ENCODE data around the gene MAP2K1. TPM values are rescaled to one million over a fixed set of nuclear protein-coding genes. Genes with fewer than 3 reads are reported as not detected.

Gene MAP2K1
- total and polyA plus RNA-seq, 2 of the 4 experiments (the other 2 are of a cell fraction): 34.7 to 37.8 TPM

Small RNA genes within 50 kb of the gene (microRNA-seq; reads per million reads assigned to microRNA genes)
- gene ATP5MFP6 (ENCODE audit: insufficient read depth, insufficient read length) (not detected), gene MIR4512 (ENCODE audit: insufficient read depth in 1 of 2, insufficient read length in 1 of 2, unreplicated experiment in 1 of 2) (0 reads per million in 2 experiments), gene RF00019 (ENCODE audit: insufficient read depth, insufficient read length) (not detected), gene RF01159 (ENCODE audit: insufficient read depth, insufficient read length) (not detected), gene SCARNA14 (ENCODE audit: insufficient read depth, insufficient read length) (3.1 reads per million), gene SNORD16 (ENCODE audit: insufficient read depth, insufficient read length) (not detected), gene SNORD18A (ENCODE audit: insufficient read depth, insufficient read length) (not detected), gene SNORD18B (ENCODE audit: insufficient read depth, insufficient read length) (not detected), gene SNORD18C (ENCODE audit: insufficient read depth, insufficient read length) (not detected)

Small RNA genes within 50 kb of the gene (small RNA-seq; reads per million reads assigned to genes)
- gene ATP5MFP6 (0 reads per million in 5 experiments), gene MIR4512 (0 to 0.49 (median 0) reads per million in 5 experiments), gene RF00019 (0 reads per million in 5 experiments), gene RF01159 (0 reads per million in 5 experiments), gene SCARNA14 (5.9 to 20.5 (median 11.1) reads per million in 5 experiments), gene SNORD16 (0 reads per million in 5 experiments), gene SNORD18A (0 reads per million in 5 experiments), gene SNORD18B (0 reads per million in 5 experiments), gene SNORD18C (0 reads per million in 5 experiments)

Other genes with a start within 250 kb of the MAP2K1 start
- gene MEGF11, start 133.2 kb upstream of the MAP2K1 start, total RNA-seq (2012; rRNA removed): not detected in 2 replicates
- not detected in 2 replicates for gene MEGF11, start 133.2 kb upstream of the MAP2K1 start, polyA plus RNA-seq (2012; rRNA removed)
- 12.2 and 14.5 TPM in 2 replicates for gene DIS3L, start 93.3 kb upstream of the MAP2K1 start, total RNA-seq (2012; rRNA removed)
- 4.2 and 5.1 TPM in 2 replicates for gene DIS3L, start 93.3 kb upstream of the MAP2K1 start, polyA plus RNA-seq (2012; rRNA removed)
- 7.3 and 15.0 TPM in 2 replicates for gene TIPIN, start 30.2 kb upstream of the MAP2K1 start, total RNA-seq (2012; rRNA removed)
- 6.3 and 6.9 TPM in 2 replicates for gene TIPIN, start 30.2 kb upstream of the MAP2K1 start, polyA plus RNA-seq (2012; rRNA removed)
- 26.3 and 40.8 TPM in 2 replicates for gene SNAPC5, start 110.8 kb downstream of the MAP2K1 start, total RNA-seq (2012; rRNA removed)
- gene SNAPC5, start 110.8 kb downstream of the MAP2K1 start, polyA plus RNA-seq (2012; rRNA removed): 25.4 and 25.9 TPM in 2 replicates
- 6,510 and 13,244 TPM in 2 replicates for gene RPL4, start 117.9 kb downstream of the MAP2K1 start, total RNA-seq (2012; rRNA removed)
- gene RPL4, start 117.9 kb downstream of the MAP2K1 start, polyA plus RNA-seq (2012; rRNA removed): 3,530 and 4,083 TPM in 2 replicates
- gene ZWILCH, start 118.4 kb downstream of the MAP2K1 start, total RNA-seq (2012; rRNA removed): 22.2 and 28.1 TPM in 2 replicates
- 10.3 and 10.5 TPM in 2 replicates for gene ZWILCH, start 118.4 kb downstream of the MAP2K1 start, polyA plus RNA-seq (2012; rRNA removed)
- gene LCTL, start 179.1 kb downstream of the MAP2K1 start, total RNA-seq (2012; rRNA removed): 8.9 and 10.4 TPM in 2 replicates
- 10.3 and 10.5 TPM in 2 replicates for gene LCTL, start 179.1 kb downstream of the MAP2K1 start, polyA plus RNA-seq (2012; rRNA removed)

Measured in IMR-90 (cell line).